Measurements from ENCODE around the gene ATP6V0E2.

Gene ATP6V0E2

DNA sequence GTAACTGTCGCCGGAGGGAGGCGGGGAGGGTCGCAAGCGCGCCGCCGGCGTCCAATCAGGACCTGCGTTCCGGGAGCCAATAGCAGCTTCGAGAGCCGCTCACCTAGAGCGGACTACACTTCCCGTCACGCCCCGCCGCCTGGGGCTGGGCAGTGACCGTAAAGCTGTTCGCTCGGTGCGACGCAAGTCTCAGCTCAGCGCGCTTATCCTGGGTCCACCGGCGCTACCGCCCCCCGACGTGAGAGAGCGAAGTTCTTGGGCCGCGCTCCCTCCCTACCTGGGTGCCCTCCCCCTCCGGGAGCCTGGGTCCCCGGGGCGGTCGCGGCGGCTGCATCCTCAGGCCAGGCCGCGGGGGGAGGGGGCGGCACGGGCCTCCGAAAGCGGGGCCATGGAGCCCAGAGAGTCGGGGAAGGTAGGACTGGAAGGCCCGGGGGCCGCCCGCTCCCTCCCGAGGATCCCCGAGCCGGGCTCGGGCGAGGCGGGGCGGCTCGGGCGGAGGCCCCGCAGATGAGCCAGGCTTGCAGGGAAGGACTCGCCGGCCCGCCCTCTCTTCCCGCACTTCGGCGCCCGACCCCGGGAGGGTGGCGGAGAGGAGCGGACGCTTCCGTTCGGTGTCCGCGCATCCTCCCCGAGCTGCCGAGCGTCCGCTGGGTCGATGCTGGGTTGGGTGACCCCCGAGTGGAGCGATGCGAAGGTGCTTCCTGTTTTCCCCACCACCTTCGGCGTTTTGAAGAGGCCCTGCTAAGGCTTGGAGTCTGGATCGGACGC lies 35.4 kb upstream of the ATP6V0E2 start, which contains the start of gene ZNF862:
ZNF862 (plus strand) TSS at position 152 of the 768 bp plus-strand sequence; CDS start at position 389, 237 bp downstream.
- DNase-seq (ENCODE audit: low read depth in 2 of 2), result peak; percentile 90 to 93

DNA sequence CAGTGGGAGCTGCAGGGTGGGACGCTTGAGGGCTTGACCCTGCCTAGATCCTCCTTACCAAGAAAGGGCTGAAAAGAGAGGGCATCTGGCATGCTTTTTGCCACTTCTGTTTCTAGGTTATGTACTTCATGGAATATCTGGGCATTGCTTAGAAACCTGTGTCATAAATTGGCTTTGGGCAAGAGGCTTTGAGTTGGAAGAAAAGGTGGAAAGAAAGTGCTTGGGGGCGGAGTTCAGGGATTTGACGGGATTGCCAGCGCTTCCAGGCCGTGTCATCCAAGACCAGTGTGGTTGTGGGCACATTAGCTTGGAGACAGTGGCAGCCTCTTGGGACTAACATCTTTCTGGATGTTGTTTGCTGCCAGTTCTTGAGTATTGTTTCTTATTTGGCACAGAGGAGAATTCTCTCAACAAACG lies 34.8 kb upstream of the ATP6V0E2 start:
- no peak for DNase-seq (ENCODE audit: low read depth in 2 of 2)

DNA sequence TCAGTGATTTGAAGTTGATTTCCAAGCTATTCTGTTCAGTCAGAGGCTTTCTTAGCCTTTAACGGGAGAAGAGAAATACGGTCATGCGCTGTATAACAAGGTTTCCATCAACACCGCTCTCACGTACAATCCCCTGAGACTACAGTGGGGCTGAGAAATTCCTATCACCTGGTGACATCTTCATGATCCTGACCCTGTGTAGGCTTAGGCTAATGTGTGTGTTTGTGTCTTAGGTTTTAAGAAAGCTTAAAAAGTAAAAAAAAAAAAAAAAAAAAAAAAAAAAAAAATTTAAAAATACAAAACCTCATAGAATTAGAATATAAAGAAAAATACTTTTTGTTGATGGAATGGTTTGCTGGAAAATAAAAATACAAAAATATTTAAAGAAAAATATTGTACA lies 33.8 kb upstream of the ATP6V0E2 start:
- no peak for DNase-seq (ENCODE audit: low read depth in 2 of 2)

DNA sequence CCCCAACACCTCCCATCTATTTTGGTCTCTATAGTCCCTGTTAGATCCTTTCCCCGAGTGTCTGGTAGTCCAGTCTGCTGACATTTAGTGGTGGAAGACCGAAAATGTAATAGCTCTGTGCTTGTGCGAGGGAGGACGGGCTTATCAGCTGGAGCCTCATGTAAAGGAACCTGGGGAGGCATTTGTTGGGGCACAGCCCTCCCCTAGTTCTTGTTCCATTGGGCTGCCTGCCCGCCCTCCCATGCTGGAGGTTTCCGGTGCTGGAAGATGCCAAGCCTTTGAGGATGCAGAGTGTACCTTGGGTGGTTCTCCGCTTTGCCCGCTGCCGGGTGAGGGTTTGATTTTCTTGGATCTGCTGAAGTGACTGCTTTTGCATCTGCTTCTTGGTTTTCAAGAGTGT lies 30.2 kb upstream of the ATP6V0E2 start:
- no peak for DNase-seq (ENCODE audit: low read depth in 2 of 2)

DNA sequence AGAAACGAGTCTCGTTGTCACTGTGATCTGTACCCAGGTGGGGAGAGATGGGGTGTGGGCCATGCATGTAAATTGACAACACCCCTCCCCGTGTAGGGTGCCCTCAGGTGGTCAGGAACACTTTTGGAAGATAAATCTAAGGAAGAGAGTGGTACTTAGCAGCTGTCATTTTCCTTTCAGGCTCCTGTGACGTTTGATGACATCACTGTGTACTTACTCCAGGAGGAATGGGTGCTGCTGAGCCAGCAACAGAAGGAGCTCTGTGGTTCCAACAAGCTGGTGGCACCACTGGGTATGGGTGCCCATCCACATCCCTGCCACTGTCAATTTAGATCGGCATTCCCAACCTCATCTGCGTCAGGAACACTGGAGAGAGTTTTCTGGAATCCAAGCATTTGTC lies 29.3 kb upstream of the ATP6V0E2 start:
- no peak for DNase-seq (ENCODE audit: low read depth in 2 of 2)

DNA sequence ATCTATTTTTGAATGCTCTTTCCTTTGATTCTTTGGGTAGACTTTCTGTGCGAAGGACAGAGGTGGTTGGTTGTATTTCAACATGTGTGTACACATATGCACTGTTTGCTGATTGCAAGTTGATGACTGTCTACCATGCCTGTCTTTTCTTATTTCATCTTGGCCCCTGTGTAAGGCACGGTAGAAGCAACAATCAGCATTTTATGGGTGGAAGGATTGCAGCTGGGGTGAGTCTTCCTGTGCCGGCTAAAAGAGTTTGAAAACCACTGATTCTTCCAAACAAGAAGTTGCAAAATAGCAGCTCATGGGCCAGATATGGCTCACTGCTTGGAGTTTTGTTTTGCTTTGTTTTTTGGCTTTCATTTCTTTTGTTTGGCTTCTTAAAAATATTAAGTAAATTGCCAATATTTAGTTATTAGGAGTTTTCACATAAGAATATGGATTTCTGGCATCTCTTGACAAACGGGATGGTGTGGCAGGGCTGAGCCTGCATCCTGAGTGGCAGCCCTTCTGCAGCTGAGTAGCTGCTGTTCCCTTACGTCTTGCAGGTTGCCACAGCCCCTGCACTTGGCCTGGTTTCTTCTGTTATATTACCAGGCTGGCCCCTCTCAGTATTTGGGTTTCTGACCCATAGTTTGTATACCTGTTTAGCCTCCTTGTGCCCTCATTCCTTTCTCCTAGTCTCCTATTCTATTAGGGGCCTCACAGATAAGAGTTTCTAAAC lies 28.4 kb upstream of the ATP6V0E2 start:
- DNase-seq (ENCODE audit: low read depth in 2 of 2), result no peak

DNA sequence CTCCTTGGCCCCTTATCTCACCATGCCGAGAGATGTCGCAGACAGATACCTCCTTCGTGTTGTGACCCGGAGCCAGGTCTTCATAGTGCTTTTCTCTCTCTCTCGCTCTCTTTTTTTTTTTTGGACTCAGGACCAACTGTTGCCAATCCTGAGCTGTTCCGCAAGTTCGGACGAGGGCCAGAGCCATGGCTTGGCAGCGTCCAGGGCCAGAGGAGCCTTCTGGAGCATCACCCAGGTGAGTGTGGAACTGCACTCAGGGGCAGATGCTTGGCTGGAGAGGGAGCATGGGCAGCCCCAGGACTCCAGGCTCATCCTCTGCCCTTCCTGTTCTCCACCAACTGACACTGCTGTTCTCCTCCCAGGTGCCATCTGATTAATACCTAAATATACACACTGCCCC lies 27.7 kb upstream of the ATP6V0E2 start:
- DNase-seq (ENCODE audit: low read depth in 2 of 2), result no peak

DNA sequence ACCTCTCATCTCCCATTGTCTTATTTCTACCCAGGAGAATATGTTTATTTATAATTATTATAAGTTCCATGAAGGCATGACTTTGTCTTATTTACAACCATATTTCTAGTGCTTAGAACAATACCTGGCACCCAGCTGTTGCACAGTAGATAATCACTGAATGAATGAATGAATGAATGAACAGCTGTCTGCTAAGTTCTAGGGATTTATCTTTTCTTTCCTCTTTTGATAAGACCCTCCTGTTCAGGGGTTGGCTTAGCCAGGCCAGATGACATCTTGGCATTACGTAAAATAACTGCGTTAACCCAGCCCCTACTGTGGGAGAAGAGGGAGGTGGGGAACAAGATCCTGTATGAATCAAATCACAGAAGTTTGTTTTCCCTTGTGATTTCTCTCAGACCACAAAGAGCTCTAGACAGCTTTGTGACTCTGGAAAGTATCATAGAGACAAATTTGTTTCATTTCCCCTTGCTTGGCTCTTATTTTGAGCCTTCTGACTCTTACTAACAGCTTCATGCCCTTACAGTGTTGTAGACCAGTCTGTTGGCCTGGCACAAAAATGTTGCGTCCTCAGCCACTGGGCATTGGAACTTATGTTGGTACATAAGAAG lies 27.2 kb upstream of the ATP6V0E2 start:
- DNase-seq (ENCODE audit: low read depth in 2 of 2), result no peak

DNA sequence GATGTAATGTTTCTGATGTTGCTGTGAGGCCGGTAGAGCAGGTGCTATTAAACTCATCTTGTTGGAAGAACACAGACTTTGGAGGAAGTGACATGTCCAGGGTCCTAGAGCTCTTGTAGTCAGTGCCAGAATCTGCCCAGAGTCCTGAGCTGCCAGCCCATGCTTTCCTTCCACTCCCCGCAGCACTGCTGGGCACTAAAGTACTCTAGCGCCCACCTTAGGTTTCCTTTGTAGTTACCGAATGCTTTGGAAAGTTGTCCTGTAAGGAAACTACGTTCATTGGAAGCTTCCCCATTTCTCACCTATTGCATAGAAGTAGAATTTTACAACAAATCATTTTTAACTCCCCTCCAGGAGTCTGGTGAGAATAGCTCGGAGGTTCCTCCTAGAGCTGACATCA lies 24.6 kb upstream of the ATP6V0E2 start:
- DNase-seq (ENCODE audit: low read depth in 2 of 2), result no peak

DNA sequence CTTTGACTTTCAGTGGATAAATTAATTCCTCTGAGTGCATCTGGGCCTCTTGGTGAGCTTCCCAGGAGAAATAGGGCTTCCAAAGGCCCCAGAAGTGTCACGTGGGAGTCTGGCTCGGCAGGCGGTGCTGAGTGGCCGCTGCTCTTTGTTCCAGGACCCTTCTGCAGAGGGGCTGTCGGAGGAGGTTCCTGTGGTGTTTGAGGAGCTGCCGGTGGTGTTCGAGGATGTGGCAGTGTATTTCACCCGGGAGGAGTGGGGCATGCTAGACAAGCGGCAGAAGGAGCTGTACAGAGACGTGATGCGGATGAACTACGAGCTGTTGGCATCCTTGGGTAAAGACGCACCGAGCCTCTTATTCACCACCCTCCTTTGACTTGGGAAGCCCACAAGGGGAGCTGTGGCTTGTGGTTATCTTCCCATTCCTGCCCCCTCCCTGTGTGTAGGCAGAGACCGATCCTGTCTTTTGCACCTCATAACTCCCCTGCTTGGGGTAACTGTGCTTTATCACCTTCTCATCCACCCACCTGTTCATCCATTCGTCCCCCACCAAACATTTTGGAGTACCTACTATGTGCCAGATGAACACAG lies 23.7 kb upstream of the ATP6V0E2 start:
- no peak for DNase-seq (ENCODE audit: low read depth in 2 of 2)

DNA sequence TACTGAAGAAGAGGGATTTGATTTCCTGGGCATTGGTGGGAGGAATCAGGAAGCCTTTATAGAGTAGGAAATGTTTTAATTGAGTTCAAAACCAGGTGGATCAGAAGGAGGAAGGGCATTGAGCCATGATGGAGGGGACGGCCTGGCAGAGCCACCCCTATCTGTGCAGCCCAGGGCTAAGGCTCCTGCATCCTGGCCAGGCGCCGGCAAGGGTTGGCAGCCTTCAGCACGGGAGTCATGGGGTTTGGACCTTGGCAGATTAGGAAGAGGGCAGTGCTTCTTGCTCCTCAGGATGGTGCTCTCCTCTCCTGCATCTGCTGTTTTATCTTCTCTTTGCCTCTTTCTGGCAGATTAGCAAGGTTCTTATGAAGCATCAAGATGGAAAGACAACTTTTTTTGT lies 23.1 kb upstream of the ATP6V0E2 start:
- DNase-seq (ENCODE audit: low read depth in 2 of 2), result no peak

DNA sequence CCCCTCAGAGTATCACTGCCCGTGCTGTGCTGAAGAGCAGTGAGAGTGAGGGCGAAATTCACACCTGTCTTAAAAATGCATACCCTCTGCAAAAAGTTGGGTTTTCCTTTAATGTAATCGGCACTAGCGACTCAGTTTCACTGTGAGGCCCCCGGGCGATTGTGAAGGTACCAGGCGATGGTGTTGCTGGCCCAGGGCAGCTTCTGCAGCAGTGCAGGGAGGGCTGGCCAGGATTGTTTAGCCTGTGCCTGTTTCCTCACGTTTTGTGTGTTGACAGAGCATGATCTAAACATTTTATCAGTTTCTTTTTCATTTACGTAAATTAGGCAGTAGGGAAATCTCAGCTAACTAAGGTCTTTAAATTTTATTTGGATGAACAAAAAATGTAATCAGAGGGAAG lies 22.3 kb upstream of the ATP6V0E2 start:
- DNase-seq (ENCODE audit: low read depth in 2 of 2), result no peak

DNA sequence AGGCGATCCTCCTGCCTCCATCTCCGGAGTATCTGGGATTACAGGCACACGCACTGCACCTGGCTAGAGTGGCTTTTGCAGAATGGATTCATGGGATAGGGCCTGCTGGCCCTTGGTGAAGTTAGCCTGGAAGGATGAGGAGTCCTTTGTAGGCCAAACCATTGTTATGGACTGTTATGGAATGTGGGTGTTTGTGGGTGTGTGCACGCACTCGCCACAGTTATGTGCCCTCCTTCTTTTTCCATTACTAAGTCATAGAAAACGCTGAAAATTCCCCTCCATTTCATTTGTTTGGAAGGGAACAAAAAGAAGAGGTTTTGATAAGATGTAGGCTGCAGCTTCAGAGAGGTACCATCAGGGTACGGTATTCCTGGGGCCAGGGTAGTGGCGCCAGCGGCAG lies 20.6 kb upstream of the ATP6V0E2 start:
- DNase-seq (ENCODE audit: low read depth in 2 of 2), result no peak

DNA sequence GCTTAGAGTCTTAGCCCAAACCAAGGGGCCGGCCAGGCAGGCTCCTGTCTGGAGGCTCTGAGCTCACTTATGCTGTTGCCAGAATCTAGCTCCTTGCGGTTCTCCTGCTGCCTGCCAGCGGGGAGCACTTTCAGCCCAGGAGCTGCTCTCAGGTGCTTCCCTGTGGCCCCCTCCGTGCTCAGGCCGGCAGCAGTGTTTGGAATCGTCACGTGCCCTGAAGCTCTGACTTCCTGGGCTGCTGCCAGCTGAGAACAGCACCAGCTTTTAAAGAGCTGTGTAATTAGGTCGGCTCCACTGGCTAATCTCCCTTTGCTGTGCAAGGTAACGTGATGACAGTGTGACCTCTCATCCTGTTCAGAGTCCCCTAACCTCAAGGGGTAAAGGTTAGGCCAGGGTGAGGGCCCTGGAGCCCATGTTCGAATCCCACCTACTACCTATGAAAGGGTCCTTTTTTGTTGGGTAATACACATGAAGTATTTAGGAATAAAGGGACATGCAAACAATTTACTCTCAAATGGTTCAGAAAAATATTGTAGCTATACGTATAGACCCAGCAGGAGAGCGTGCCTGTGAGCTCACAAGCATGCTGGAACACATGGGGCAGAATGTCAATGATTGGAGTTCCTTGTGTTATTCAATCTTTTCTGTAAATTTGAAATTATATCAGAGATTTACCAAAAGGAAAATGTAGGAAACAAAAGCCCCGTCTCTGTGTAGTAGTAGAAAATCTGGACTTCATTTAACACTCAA lies 19.0 kb upstream of the ATP6V0E2 start:
- no peak for DNase-seq (ENCODE audit: low read depth in 2 of 2)

DNA sequence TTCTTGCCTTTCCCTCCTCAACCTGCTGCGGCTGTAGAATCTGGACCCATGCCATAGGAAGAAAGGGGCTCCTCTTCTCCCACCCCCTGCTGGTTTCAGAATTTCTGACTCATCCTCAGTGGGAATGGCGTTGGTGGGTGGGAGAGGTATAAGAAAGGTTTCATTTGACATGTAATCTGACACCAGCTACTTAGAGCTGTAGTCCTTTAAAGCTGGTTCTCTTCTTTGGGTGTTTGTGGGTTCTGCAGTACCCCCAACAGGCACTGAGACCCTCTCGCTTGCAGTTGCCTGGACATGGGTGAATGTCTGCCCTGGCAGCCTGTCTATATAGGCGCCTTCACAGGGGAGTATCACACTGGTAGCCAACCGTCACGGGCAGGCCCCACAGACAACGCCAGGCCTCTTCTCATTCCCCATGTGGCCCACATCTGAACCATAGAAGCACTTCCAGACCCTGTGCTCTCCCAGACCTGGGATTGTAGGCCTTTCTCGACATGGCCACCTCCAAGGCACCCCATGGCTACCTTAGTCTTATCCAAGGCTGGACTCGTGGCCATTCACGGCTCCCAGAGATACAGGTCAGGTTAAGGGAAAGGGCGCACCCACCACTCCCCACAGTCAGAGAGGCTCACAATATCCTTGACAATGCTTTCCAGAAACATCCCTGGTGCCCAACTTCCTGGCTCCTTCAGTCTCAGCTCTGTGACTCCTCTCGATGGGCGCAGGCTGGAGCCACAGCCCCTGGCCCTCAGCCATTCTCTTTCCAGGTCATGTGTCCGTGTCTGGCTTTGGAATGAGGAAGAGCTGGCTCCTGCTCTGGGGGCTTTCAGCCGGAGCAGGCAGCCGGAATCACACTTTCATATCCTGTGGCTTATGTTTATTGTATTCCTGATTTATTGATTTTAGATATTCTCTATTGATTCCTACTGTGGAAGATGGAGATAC lies 18.1 kb upstream of the ATP6V0E2 start:
- DNase-seq (ENCODE audit: low read depth in 2 of 2), result peak; percentile 93 to 94

DNA sequence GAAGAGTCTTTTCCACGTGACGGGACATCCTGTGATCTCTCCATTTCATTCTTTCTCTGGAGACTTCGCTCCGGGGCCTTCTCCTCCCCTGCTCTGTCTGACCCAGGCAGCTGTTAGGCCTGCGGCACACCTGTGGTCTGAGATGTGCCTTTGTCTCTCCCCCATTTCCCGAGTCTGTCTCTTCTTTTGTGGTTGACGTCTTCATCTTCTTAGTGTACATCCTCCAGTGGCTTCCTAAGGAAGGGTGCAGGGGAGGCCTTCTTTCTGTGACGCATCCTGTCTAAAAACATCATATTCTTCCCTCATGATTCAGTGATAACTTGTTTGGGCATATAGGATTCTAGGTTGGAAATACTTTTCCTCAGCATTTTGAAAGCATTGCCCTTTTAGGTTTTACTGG lies 17.2 kb upstream of the ATP6V0E2 start:
- DNase-seq (ENCODE audit: low read depth in 2 of 2), result no peak

DNA sequence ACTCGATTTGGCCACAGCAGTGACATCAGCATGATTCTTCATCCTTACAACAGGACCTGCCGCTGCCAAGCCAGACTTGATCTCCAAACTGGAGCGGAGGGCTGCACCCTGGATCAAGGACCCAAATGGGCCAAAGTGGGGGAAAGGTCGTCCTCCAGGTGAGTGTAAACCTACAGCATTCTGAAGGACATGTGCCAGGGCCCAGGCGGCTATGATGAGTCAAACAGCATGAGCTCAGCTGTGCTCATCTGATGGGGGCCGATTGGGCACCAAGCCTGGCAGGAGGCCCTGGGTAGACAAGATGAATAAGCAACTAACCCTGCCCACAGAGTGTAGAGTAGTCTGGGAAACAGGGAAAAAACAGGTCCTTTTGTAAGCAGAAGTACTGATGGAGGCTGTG lies 14.4 kb upstream of the ATP6V0E2 start:
- DNase-seq (ENCODE audit: low read depth in 2 of 2), result no peak

DNA sequence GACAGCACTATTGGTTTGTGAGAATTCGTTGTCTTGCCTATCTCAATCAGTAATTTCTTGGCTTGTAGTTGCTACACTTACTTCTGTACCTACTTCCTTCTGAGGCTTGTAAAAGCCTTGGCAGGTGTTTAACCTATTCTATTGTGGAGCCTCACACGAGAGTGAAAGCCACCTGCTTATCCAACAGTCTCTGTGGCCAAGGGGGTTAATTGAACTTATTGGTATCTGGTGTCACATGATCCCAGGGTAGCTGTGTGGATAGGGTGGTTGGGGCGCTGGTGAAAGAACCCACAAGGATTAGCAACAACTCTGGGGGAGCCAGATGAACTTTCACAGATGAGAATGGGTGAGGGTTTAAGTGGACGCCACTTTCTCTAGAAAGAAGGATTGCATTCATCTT lies 13.9 kb upstream of the ATP6V0E2 start:
- no peak for DNase-seq (ENCODE audit: low read depth in 2 of 2)

DNA sequence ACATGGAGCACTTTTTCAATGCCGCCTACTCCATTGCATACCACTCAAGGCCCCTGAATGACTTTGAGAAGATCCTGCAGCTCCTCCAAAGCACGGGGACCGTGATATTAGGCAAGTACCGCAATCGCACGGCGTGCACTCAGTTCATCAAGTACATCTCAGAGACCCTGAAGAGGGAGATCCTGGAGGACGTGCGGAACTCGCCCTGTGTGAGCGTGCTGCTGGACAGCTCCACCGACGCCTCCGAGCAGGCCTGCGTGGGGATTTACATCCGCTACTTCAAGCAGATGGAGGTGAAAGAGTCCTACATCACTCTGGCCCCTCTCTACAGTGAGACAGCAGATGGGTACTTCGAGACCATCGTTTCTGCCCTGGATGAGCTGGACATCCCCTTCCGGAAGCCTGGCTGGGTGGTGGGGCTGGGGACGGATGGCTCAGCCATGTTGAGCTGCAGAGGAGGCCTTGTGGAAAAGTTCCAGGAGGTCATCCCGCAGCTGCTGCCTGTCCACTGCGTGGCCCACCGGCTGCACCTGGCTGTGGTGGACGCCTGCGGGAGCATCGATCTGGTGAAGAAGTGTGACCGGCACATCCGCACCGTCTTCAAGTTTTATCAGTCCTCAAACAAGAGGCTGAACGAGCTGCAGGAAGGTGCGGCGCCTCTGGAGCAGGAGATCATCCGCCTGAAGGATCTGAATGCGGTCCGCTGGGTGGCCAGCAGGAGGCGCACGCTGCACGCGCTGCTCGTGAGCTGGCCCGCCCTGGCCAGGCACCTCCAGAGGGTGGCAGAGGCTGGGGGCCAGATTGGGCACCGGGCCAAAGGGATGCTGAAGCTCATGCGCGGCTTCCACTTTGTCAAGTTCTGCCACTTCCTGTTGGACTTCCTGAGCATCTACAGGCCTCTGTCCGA lies 12.7 kb upstream of the ATP6V0E2 start:
- DNase-seq (ENCODE audit: low read depth in 2 of 2), result no peak

DNA sequence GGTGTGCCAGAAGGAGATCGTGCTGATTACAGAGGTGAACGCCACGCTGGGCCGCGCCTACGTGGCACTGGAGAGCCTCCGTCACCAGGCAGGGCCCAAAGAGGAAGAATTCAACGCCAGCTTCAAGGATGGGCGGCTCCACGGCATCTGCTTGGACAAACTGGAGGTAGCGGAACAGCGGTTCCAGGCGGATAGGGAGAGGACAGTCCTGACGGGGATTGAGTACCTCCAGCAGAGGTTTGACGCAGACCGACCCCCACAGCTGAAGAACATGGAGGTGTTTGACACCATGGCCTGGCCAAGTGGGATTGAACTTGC lies 12.1 kb upstream of the ATP6V0E2 start:
- no peak for DNase-seq (ENCODE audit: low read depth in 2 of 2)
